Measurements from ENCODE around the gene TOP2B.
A peak's percentile ranks its signal among the peaks of the same experiment; 100 is the strongest.

TOP2B gene

GRCh38 chr3:25664812-25665314 lies at the start of gene TOP2B:
TOP2B (minus strand) TSS chr3:25664907; CDS start chr3:25664297, 610 bp downstream.
- Histone ChIP-seq H3K4me3 (ENCODE audit: low read length) (peak within 1 kb of the TSS; percentile 92), H3K27ac (ENCODE audit: low read depth, low read length) (peak within 1 kb of the TSS; percentile 96), H3K27me3 (ENCODE audit: control insufficient read depth, insufficient read depth, low read length) (no peaks in the 10 kb centered on the region), H3K4me1 (ENCODE audit: control insufficient read depth, insufficient read depth, low read length) (peaks cover 9% of the 10 kb centered on the region), H3K36me3 (ENCODE audit: control insufficient read depth, insufficient read depth, low read length) (no peaks in the 10 kb centered on the region), H3K9ac (ENCODE audit: low read length) (peak within 1 kb of the TSS; percentile 80)

DNA sequence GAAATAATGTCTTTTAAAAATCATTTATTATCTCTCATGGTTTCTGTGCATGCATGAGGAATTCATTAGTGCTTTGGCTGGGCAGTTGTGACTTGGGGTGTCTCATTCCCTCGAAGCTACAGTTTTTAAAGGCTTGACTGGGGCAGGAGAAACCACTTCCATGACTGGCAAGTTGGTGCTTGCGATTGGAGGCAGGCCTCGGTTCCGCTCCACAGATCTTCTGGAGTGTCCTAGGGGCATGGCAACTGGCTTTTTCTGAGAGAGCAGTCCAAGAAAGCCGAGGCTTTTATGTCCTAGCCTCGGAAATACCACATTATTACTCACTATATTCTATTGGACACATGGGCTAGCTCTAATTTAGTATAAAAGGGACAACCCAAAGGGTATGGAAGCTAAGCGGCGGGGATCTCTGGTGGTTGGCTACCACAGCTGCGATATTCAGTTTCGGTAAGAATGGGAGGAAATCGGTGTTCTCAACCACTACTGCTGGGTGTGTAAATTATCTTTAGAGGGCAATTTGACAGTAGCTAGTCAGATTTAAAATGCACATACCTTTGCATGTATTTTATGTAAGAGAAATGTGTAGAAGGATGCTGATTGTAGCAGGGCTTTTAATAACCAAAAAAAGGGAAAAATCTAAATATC lies 48.8 kb upstream of the TOP2B start:
- no peaks in the 10 kb centered on the region for H3K4me1 ChIP-seq (ENCODE audit: control insufficient read depth, insufficient read depth, low read length)
- no peak overlapping the region for H3K4me3 ChIP-seq (ENCODE audit: low read length)

DNA sequence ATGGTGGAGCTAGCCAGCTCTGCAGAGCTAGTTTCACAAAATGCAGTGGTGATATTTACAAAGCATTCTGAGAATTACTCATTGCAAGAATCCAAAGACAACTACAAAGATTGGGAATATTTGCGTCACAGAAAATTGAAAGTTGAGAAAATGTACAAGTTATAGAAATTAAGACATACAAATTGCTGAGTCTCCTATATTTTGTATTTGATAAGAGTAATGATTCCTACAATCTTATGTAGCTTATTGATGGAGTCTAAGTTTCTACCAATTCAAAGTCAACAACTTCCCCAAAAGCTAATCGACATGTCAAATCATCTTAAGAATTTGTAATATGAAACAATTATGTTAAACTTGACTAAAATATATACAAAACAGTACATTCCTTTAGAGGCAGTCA lies 46.4 kb upstream of the TOP2B start:
- no peaks in the 10 kb centered on the region for H3K4me1 ChIP-seq (ENCODE audit: control insufficient read depth, insufficient read depth, low read length)
- no peak overlapping the region for H3K9ac ChIP-seq (ENCODE audit: low read length)
- H3K27me3 ChIP-seq (ENCODE audit: control insufficient read depth, insufficient read depth, low read length), result no peaks in the 10 kb centered on the region
- no peaks in the 10 kb centered on the region for H3K36me3 ChIP-seq (ENCODE audit: control insufficient read depth, insufficient read depth, low read length)
- H3K27ac ChIP-seq (ENCODE audit: low read depth, low read length), result no peak overlapping the region
- H3K4me3 ChIP-seq (ENCODE audit: low read length), result no peak overlapping the region

More for the DNA sequence above, 48.8 kb upstream of the TOP2B start:
- no peak overlapping the region for H3K9ac ChIP-seq (ENCODE audit: low read length)
- no peaks in the 10 kb centered on the region for H3K36me3 ChIP-seq (ENCODE audit: control insufficient read depth, insufficient read depth, low read length)
- no peaks in the 10 kb centered on the region for H3K27me3 ChIP-seq (ENCODE audit: control insufficient read depth, insufficient read depth, low read length)
- no peak overlapping the region for H3K27ac ChIP-seq (ENCODE audit: low read depth, low read length)

DNA sequence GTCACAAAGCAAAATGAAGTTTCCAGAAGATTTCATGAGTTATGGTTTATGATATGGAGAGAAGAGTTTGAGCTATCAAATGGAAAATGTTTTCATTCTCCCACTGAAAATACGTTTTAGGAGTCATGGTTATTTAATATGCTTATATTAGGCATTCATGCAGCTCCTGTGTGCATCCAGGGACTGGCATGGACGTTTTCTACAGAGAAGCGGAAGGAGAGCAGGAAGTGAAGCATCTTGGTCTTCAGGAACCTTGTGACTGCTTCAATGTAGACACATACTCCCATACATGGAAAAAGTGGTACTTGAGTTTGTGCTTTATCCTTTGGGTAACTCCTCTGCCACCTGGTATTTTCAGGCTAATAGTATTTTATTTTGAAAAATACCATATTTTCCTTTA lies 43.3 kb upstream of the TOP2B start:
- Histone ChIP-seq H3K9ac (ENCODE audit: low read length) (no peak overlapping the region), H3K27me3 (ENCODE audit: control insufficient read depth, insufficient read depth, low read length) (no peaks in the 10 kb centered on the region), H3K27ac (ENCODE audit: low read depth, low read length) (no peak overlapping the region), H3K4me1 (ENCODE audit: control insufficient read depth, insufficient read depth, low read length) (no peaks in the 10 kb centered on the region), H3K4me3 (ENCODE audit: low read length) (no peak overlapping the region), H3K36me3 (ENCODE audit: control insufficient read depth, insufficient read depth, low read length) (no peaks in the 10 kb centered on the region)

- no peaks in the 10 kb centered on the region for H3K36me3 ChIP-seq (ENCODE audit: control insufficient read depth, insufficient read depth, low read length)
- no peak overlapping the region for H3K4me3 ChIP-seq (ENCODE audit: low read length)
- no peaks in the 10 kb centered on the region for H3K4me1 ChIP-seq (ENCODE audit: control insufficient read depth, insufficient read depth, low read length)
- H3K27ac ChIP-seq (ENCODE audit: low read depth, low read length), result no peak overlapping the region
- H3K9ac ChIP-seq (ENCODE audit: low read length), result no peak overlapping the region
- H3K27me3 ChIP-seq (ENCODE audit: control insufficient read depth, insufficient read depth, low read length), result no peaks in the 10 kb centered on the region
Observed at GRCh38 chr3:25707268-25707926, 42.7 kb upstream of the TOP2B start.

DNA sequence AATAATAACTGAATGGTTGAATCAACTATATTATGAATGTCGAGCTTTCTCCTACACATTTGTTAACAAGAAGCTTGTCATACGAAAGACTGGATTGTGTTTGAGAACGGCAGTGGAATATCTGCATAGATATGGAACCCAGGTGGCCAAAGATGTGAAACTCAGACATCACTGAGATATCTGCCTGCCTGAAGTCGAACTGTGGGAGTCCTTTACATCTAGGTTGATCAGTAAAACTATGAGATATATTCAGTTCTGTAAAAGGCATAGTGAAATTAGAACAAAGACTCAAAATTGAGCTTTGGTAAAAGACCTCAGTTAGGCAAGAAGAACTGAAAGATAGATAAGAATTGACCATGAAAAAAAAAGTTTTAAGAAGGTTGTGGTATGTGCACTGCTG lies 41.5 kb upstream of the TOP2B start:
- H3K4me3 ChIP-seq (ENCODE audit: low read length), result no peak overlapping the region
- no peaks in the 10 kb centered on the region for H3K4me1 ChIP-seq (ENCODE audit: control insufficient read depth, insufficient read depth, low read length)
- no peak overlapping the region for H3K9ac ChIP-seq (ENCODE audit: low read length)
- no peaks in the 10 kb centered on the region for H3K36me3 ChIP-seq (ENCODE audit: control insufficient read depth, insufficient read depth, low read length)
- H3K27me3 ChIP-seq (ENCODE audit: control insufficient read depth, insufficient read depth, low read length), result no peaks in the 10 kb centered on the region
- H3K27ac ChIP-seq (ENCODE audit: low read depth, low read length), result no peak overlapping the region

GRCh38 chr3:25697553-25697952 lies 32.8 kb upstream of the TOP2B start:
- no peak overlapping the region for H3K4me3 ChIP-seq (ENCODE audit: low read length)
- H3K9ac ChIP-seq (ENCODE audit: low read length), result no peak overlapping the region
- H3K36me3 ChIP-seq (ENCODE audit: control insufficient read depth, insufficient read depth, low read length), result no peaks in the 10 kb centered on the region
- H3K27ac ChIP-seq (ENCODE audit: low read depth, low read length), result no peak overlapping the region
- H3K4me1 ChIP-seq (ENCODE audit: control insufficient read depth, insufficient read depth, low read length), result no peaks in the 10 kb centered on the region
- H3K27me3 ChIP-seq (ENCODE audit: control insufficient read depth, insufficient read depth, low read length), result no peaks in the 10 kb centered on the region

- H3K4me1 ChIP-seq (ENCODE audit: control insufficient read depth, insufficient read depth, low read length), result no peaks in the 10 kb centered on the region
- H3K9ac ChIP-seq (ENCODE audit: low read length), result no peak overlapping the region
- H3K36me3 ChIP-seq (ENCODE audit: control insufficient read depth, insufficient read depth, low read length), result no peaks in the 10 kb centered on the region
- no peaks in the 10 kb centered on the region for H3K27me3 ChIP-seq (ENCODE audit: control insufficient read depth, insufficient read depth, low read length)
- no peak overlapping the region for H3K27ac ChIP-seq (ENCODE audit: low read depth, low read length)
- H3K4me3 ChIP-seq (ENCODE audit: low read length), result no peak overlapping the region
Observed at GRCh38 chr3:25695731-25696420, 31.2 kb upstream of the TOP2B start.

DNA sequence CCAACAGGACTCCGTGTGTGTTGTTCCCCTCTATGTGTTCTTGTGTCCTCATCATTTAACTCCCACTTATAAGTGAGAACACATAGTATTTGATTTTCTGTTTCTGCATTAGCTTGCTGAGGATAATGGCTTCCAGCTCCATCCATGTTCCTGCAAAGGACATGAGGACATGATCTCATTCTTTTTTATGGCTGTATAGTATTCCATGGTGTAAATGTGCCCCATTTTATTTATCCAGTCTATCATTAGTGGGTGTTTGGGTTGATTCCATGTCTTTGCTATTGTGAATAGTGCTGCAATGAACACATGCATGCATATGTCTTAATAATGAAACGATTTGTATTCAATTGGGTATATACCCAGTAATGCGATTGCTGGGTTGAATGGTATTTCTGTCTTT lies 28.5 kb upstream of the TOP2B start:
- Histone ChIP-seq H3K4me3 (ENCODE audit: low read length) (no peak overlapping the region), H3K9ac (ENCODE audit: low read length) (no peak overlapping the region), H3K4me1 (ENCODE audit: control insufficient read depth, insufficient read depth, low read length) (no peaks in the 10 kb centered on the region), H3K27ac (ENCODE audit: low read depth, low read length) (no peak overlapping the region), H3K36me3 (ENCODE audit: control insufficient read depth, insufficient read depth, low read length) (no peaks in the 10 kb centered on the region), H3K27me3 (ENCODE audit: control insufficient read depth, insufficient read depth, low read length) (no peaks in the 10 kb centered on the region)

DNA sequence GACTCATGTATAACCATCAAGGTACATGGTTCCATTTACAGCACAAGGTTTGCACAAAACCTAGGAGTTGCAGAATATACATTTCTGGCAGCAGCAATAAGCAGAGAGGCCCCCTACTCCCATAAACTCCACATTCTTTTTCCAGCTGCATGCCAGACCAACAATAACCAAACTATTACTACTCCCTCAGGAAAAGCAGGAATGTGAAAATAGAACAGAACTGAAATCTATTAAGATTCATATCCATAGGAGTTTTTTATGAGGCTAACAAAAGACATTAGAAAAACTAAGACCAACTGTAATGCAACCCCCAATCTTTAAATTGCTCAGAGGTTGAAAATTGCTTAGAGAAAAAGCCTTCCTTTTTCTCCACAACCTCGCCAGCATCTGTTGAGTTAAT lies 27.6 kb upstream of the TOP2B start:
- no peaks in the 10 kb centered on the region for H3K27me3 ChIP-seq (ENCODE audit: control insufficient read depth, insufficient read depth, low read length)
- H3K27ac ChIP-seq (ENCODE audit: low read depth, low read length), result no peak overlapping the region
- no peaks in the 10 kb centered on the region for H3K4me1 ChIP-seq (ENCODE audit: control insufficient read depth, insufficient read depth, low read length)
- H3K4me3 ChIP-seq (ENCODE audit: low read length), result no peak overlapping the region
- H3K9ac ChIP-seq (ENCODE audit: low read length), result no peak overlapping the region
- H3K36me3 ChIP-seq (ENCODE audit: control insufficient read depth, insufficient read depth, low read length), result no peaks in the 10 kb centered on the region

DNA sequence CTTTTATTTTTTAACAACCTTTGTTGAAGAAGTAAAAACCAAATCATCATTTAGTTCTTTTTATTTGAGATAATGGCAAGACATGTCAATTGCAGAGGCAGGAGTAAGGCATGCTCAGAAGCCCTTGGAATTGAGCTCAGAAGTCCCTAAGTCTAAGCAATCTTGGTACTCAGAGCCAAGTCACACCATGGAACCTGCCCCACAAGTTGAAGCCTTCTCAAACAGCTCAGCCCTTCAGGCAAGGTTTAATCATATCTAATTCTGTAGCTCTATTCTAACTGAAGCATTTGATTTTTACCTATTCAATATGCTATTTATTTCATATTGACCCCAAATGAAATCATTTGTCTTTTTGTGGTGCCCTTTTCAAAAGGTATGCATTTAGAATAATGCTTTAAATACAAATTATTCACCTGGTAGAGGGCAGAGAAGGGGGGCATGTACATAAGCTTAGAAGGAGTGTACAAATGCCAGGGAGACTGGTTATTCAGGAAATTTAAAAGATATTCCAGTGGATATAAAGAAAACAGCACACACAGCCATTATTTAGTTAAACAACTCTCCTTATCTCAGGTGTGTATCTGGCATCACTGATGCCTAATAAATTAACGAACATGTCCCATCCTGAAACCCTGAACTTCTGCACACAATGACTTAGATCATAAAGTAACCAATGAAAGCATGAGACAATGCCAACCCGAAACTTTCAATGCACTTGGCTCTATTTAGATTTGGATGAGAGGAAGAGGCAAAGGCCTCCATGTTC lies 26.2 kb upstream of the TOP2B start:
- Histone ChIP-seq H3K27ac (ENCODE audit: low read depth, low read length) (no peak overlapping the region), H3K4me3 (ENCODE audit: low read length) (no peak overlapping the region), H3K9ac (ENCODE audit: low read length) (no peak overlapping the region), H3K36me3 (ENCODE audit: control insufficient read depth, insufficient read depth, low read length) (no peaks in the 10 kb centered on the region), H3K27me3 (ENCODE audit: control insufficient read depth, insufficient read depth, low read length) (no peaks in the 10 kb centered on the region), H3K4me1 (ENCODE audit: control insufficient read depth, insufficient read depth, low read length) (no peaks in the 10 kb centered on the region)

- H3K4me1 ChIP-seq (ENCODE audit: control insufficient read depth, insufficient read depth, low read length), result no peaks in the 10 kb centered on the region
- H3K9ac ChIP-seq (ENCODE audit: low read length), result no peak overlapping the region
- H3K4me3 ChIP-seq (ENCODE audit: low read length), result no peak overlapping the region
- H3K36me3 ChIP-seq (ENCODE audit: control insufficient read depth, insufficient read depth, low read length), result no peaks in the 10 kb centered on the region
- H3K27ac ChIP-seq (ENCODE audit: low read depth, low read length), result no peak overlapping the region
- no peaks in the 10 kb centered on the region for H3K27me3 ChIP-seq (ENCODE audit: control insufficient read depth, insufficient read depth, low read length)
Observed at GRCh38 chr3:25689226-25689625, 24.5 kb upstream of the TOP2B start.

Measured in rectal smooth muscle tissue (tissue), 1 donor.